HAP-1 (cell line): ENCODE results near the gene CHPF.

Experiments
- DNase-seq, 2 experiments: peaks; one replicate each; pipeline ENCODE4 v3.0.0-alpha.2; 2016 to 2020; ENCODE audit warnings: low spot score in 2 of 2
- H3K27me3 ChIP-seq: fragments of 250-450 bp; sonication (Bioruptor Pico); 2 replicates; pipeline ENCODE4 v1.5.1; 2020; ENCODE audit warnings: low read depth, mild to moderate bottlenecking, moderate library complexity
- H3K36me3 ChIP-seq: fragments of 250-450 bp; sonication (Bioruptor Pico); replicated peaks from 2 replicates; pipeline ENCODE4 v1.5.1; 2020; ENCODE audit warnings: mild to moderate bottlenecking
- H3K4me1 ChIP-seq: fragments of 250-450 bp; sonication (Bioruptor Pico); 2 replicates; pipeline ENCODE4 v1.5.1; 2020; ENCODE audit warnings: mild to moderate bottlenecking
- H3K4me3 ChIP-seq: fragments of 250-450 bp; sonication (Bioruptor Pico); 2 replicates; pipeline ENCODE4 v1.5.1; 2020; ENCODE audit warnings: mild to moderate bottlenecking, moderate library complexity
- H3K9me3 ChIP-seq: fragments of 250-450 bp; sonication (Bioruptor Pico); 2 replicates; pipeline ENCODE4 v1.5.1; 2020; ENCODE audit warnings: mild to moderate bottlenecking, moderate library complexity
- in situ Hi-C: fragments of 300-500 bp; cut with MboI; formaldehyde crosslinking; loops from 3 replicates; pipeline ENCODE4 v1.14.3; 2020; ENCODE audit warnings: low sequenced_read_pairs, inconsistent platforms, mixed read lengths

CHPF gene

GRCh38 chr2:219539926-219540678 lies 3.5 kb downstream of the CHPF start:
- no peak for DNase-seq
- peaks cover 8% of the 10 kb centered on the region; the same call in 1 of the 2 replicates for H3K4me1 ChIP-seq
- H3K4me3 ChIP-seq = no peak overlapping the region
- no peaks in the 10 kb centered on the region for H3K9me3 ChIP-seq
- H3K36me3 ChIP-seq = peaks cover 19% of the 10 kb centered on the region
- H3K27me3 ChIP-seq = no peaks in the 10 kb centered on the region
- in situ Hi-C loops = loop anchor here (5.0 kb wide), 1 partner anchor 102 kb away; no protein-coding TSS in a partner anchor

GRCh38 chr2:219538956-219539788 lies 4.4 kb downstream of the CHPF start:
- Histone ChIP-seq H3K27me3 (peaks cover 2% of the 10 kb centered on the region; the same call in 1 of the 2 replicates), H3K36me3 (peaks cover 19% of the 10 kb centered on the region), H3K4me1 (peaks cover 8% of the 10 kb centered on the region; the same call in 1 of the 2 replicates), H3K4me3 (no peak overlapping the region), H3K9me3 (no peaks in the 10 kb centered on the region)
- no peak for DNase-seq
- in situ Hi-C loops = no loop called here

DNA sequence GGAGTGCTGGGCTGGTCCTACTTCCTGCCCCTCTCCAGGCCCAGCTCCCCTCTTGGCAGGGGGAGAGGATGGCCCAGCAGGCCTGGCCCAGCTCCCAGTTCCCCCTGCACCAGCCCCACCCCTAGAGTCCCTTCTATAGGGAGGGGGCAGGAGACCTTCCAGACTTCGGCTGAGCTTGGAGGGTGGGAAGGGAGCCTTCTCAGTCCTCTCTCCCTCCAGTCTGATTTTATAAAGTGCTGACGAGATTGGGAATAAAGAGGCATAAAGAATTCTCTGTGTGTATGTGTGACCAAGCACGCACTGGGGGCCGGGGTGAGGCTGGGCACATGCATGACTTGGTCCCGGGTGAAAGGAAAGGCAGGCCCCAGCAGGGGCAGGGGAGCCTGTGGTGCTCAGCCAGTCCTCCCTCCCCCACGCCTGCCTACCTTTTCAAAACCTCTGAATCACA lies 5.1 kb downstream of the CHPF start:
- Histone ChIP-seq H3K4me3 (no peak overlapping the region), H3K4me1 (peaks cover 8% of the 10 kb centered on the region; the same call in 1 of the 2 replicates), H3K27me3 (peaks cover 2% of the 10 kb centered on the region; the same call in 1 of the 2 replicates), H3K9me3 (no peaks in the 10 kb centered on the region), H3K36me3 (peaks cover 19% of the 10 kb centered on the region)
- no peak for DNase-seq
- in situ Hi-C loops = no loop called here

GRCh38 chr2:219537657-219538488 lies 5.7 kb downstream of the CHPF start:
- H3K27me3 ChIP-seq = peaks cover 4% of the 10 kb centered on the region
- DNase-seq = no peak
- no peak overlapping the region for H3K4me3 ChIP-seq
- H3K9me3 ChIP-seq = no peaks in the 10 kb centered on the region
- H3K36me3 ChIP-seq = peaks cover 19% of the 10 kb centered on the region
- in situ Hi-C loops = no loop called here
- peaks cover 8% of the 10 kb centered on the region; the same call in 1 of the 2 replicates for H3K4me1 ChIP-seq

GRCh38 chr2:219536967-219537366 lies 6.6 kb downstream of the CHPF start:
- Histone ChIP-seq H3K36me3 (peaks cover 19% of the 10 kb centered on the region), H3K4me3 (no peak overlapping the region), H3K27me3 (peaks cover 13% of the 10 kb centered on the region), H3K4me1 (peaks cover 2% of the 10 kb centered on the region; the same call in 1 of the 2 replicates), H3K9me3 (no peaks in the 10 kb centered on the region)
- in situ Hi-C loops = no loop called here
- DNase-seq = no peak

DNA sequence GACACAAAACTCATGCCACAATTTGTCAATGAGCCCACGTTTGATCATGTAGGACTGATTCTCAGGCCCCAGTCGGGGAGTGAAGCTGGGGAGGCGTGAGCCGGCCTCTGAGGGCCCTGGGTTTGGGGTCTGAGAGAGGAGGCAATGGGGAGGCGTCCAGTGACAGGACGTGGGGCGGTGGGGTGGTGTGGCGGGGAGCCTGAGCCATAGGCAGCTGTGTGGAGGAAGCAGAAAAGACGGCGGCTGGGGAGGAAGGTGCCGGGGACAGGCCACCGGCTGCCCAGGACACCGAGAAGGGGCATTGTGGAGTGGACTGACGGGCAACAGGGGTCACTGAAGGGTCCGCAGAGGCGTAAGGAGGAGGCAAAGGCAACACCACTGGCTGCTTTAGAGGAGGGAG lies 7.2 kb downstream of the CHPF start:
- H3K36me3 ChIP-seq = peaks cover 15% of the 10 kb centered on the region
- no peak for DNase-seq
- in situ Hi-C loops = no loop called here
- H3K4me3 ChIP-seq = no peak overlapping the region
- H3K4me1 ChIP-seq = no peaks in the 10 kb centered on the region; the same call in 1 of the 2 replicates
- H3K27me3 ChIP-seq = peaks cover 18% of the 10 kb centered on the region
- no peaks in the 10 kb centered on the region for H3K9me3 ChIP-seq

GRCh38 chr2:219533930-219534661 lies 9.5 kb downstream of the CHPF start:
- Histone ChIP-seq H3K27me3 (peaks cover 33% of the 10 kb centered on the region), H3K9me3 (no peaks in the 10 kb centered on the region), H3K36me3 (no peaks in the 10 kb centered on the region; the same call in 1 of the 2 replicates), H3K4me1 (no peaks in the 10 kb centered on the region), H3K4me3 (no peak overlapping the region)
- in situ Hi-C loops = loop anchor here (5.0 kb wide), 1 partner anchor 132 kb away; no protein-coding TSS in a partner anchor
- DNase-seq = no peak

DNA sequence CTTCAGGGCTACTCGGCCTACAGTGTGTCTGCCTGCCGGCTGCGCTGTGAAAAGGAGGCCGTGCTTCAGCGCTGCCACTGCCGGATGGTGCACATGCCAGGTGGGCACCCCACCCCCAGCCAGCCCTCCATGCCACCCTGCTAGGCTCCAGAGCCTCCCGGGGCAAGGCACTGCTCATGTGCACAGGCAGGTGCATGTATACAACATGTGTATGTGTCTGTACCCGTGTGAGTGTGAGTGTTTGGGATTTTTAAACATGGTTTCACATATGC lies 11.3 kb downstream of the CHPF start:
- no peak overlapping the region for H3K4me3 ChIP-seq
- no peaks in the 10 kb centered on the region for H3K4me1 ChIP-seq
- no peak for DNase-seq
- no peaks in the 10 kb centered on the region for H3K9me3 ChIP-seq
- H3K27me3 ChIP-seq = peaks cover 48% of the 10 kb centered on the region
- no peaks in the 10 kb centered on the region for H3K36me3 ChIP-seq
- in situ Hi-C loops = loop anchor here (5.0 kb wide), 1 partner anchor 130 kb away; no protein-coding TSS in a partner anchor

DNA sequence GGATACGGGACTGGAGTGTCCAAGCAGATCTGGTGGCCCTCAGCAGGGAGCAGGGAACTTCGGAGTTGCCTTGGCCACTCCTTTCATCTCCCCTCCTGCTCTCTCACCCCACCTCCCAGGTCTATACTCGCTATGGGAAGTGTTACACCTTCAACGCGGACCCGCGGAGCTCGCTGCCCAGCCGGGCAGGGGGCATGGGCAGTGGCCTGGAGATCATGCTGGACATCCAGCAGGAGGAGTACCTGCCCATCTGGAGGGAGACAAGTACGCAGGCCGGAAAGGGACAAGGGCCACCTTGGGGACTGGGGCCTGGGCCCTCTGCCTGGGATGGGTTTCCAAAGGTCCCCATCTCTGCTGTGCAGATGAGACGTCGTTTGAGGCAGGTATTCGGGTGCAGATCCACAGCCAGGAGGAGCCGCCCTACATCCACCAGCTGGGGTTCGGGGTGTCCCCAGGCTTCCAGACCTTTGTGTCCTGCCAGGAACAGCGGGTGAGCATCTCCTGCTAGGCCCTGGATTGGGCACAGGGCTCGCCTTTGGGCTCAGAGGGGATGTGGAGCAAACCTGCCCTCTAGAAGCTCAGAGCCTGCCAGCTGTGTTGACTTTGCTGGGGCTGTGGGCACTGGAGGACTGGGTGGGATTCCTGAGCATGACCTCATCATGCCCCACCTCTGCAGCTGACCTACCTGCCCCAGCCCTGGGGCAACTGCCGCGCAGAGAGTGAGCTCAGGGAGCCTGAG lies 11.8 kb downstream of the CHPF start:
- H3K27me3 ChIP-seq = peaks cover 53% of the 10 kb centered on the region
- H3K9me3 ChIP-seq = no peaks in the 10 kb centered on the region
- H3K4me1 ChIP-seq = no peaks in the 10 kb centered on the region
- H3K36me3 ChIP-seq = no peaks in the 10 kb centered on the region
- no peak overlapping the region for H3K4me3 ChIP-seq
- in situ Hi-C loops = loop anchor here (5.0 kb wide), 1 partner anchor 130 kb away; no protein-coding TSS in a partner anchor
- no peak for DNase-seq

GRCh38 chr2:219530048-219530963 lies 13.3 kb downstream of the CHPF start:
- in situ Hi-C loops = loop anchor here (5.0 kb wide), 1 partner anchor 128 kb away; no protein-coding TSS in a partner anchor
- Histone ChIP-seq H3K27me3 (peaks cover 55% of the 10 kb centered on the region), H3K4me1 (no peaks in the 10 kb centered on the region), H3K36me3 (no peaks in the 10 kb centered on the region), H3K4me3 (no peak overlapping the region), H3K9me3 (no peaks in the 10 kb centered on the region)
- DNase-seq = peak; percentile 82 to 94

- no peaks in the 10 kb centered on the region for H3K9me3 ChIP-seq
- no peak overlapping the region for H3K4me3 ChIP-seq
- in situ Hi-C loops = loop anchor here (5.0 kb wide), 1 partner anchor 55 kb away; no protein-coding TSS in a partner anchor
- H3K27me3 ChIP-seq = peaks cover 47% of the 10 kb centered on the region
- DNase-seq = no peak
- H3K4me1 ChIP-seq = peaks cover 3% of the 10 kb centered on the region; the same call in 1 of the 2 replicates
- no peaks in the 10 kb centered on the region for H3K36me3 ChIP-seq
Measured at GRCh38 chr2:219527472-219527871, 16.1 kb downstream of the CHPF start.
